ENCODE data around the gene KIF1C. TPM values are rescaled to one million over a fixed set of nuclear protein-coding genes. Genes with fewer than 3 reads are reported as not detected.

Gene KIF1C
- total and polyA plus RNA-seq, 4 donors: 10.4 to 62.2 (median 36.8) TPM

GRCh38 chr17:5033352-5034015, 35.7 kb downstream of the KIF1C start:
- no peaks in the 10 kb centered on the region for H3K36me3 ChIP-seq (ENCODE audit: control insufficient read depth in 4 of 4, insufficient read depth in 3 of 4, low read depth in 1 of 4, low read length in 3 of 4)
- no peak overlapping the region for H3K27ac ChIP-seq (ENCODE audit: low read depth in 1 of 2, low read length in 2 of 2)
- no peak overlapping the region for H3K4me3 ChIP-seq (ENCODE audit: low read depth in 1 of 3, low read length in 3 of 3)
- peaks cover 0 to 4% (median 0%) of the 10 kb centered on the region in 4 donors for H3K4me1 ChIP-seq (ENCODE audit: control insufficient read depth in 4 of 4, insufficient read depth in 4 of 4, low read length in 3 of 4)
- TF ChIP-seq FOXA1 (IDR thresholded peaks at IDR 0.05) (no peak), RAD21 (IDR thresholded peaks at IDR 0.05) (no peak), SP1 (IDR thresholded peaks at IDR 0.05) (no peak), GABPA (IDR thresholded peaks at IDR 0.05 in 1 of 2, conservative IDR thresholded peaks at IDR 0.05 in 1 of 2) (no peak), HNF4G (IDR thresholded peaks at IDR 0.05) (no peak), TAF1 (conservative IDR thresholded peaks at IDR 0.05) (no peak), RXRA (IDR thresholded peaks at IDR 0.05) (no peak), NR2F2 (IDR thresholded peaks at IDR 0.05) (no peak), EGR1 (IDR thresholded peaks at IDR 0.05; ENCODE audit: low read depth in 2 of 2) (no peak), HNF4A (conservative IDR thresholded peaks at IDR 0.05) (no peak), JUND (IDR thresholded peaks at IDR 0.05) (no peak), FOXA2 (IDR thresholded peaks at IDR 0.05) (no peak)
- TF ChIP-seq, protein P1, sequence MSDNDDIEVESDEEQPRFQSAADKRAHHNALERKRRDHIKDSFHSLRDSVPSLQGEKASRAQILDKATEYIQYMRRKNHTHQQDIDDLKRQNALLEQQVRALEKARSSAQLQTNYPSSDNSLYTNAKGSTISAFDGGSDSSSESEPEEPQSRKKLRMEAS (IDR thresholded peaks at IDR 0.05): no peak
- TF ChIP-seq, protein P2, sequence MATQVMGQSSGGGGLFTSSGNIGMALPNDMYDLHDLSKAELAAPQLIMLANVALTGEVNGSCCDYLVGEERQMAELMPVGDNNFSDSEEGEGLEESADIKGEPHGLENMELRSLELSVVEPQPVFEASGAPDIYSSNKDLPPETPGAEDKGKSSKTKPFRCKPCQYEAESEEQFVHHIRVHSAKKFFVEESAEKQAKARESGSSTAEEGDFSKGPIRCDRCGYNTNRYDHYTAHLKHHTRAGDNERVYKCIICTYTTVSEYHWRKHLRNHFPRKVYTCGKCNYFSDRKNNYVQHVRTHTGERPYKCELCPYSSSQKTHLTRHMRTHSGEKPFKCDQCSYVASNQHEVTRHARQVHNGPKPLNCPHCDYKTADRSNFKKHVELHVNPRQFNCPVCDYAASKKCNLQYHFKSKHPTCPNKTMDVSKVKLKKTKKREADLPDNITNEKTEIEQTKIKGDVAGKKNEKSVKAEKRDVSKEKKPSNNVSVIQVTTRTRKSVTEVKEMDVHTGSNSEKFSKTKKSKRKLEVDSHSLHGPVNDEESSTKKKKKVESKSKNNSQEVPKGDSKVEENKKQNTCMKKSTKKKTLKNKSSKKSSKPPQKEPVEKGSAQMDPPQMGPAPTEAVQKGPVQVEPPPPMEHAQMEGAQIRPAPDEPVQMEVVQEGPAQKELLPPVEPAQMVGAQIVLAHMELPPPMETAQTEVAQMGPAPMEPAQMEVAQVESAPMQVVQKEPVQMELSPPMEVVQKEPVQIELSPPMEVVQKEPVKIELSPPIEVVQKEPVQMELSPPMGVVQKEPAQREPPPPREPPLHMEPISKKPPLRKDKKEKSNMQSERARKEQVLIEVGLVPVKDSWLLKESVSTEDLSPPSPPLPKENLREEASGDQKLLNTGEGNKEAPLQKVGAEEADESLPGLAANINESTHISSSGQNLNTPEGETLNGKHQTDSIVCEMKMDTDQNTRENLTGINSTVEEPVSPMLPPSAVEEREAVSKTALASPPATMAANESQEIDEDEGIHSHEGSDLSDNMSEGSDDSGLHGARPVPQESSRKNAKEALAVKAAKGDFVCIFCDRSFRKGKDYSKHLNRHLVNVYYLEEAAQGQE (IDR thresholded peaks at IDR 0.05): no peak
- TF ChIP-seq, protein P3, sequence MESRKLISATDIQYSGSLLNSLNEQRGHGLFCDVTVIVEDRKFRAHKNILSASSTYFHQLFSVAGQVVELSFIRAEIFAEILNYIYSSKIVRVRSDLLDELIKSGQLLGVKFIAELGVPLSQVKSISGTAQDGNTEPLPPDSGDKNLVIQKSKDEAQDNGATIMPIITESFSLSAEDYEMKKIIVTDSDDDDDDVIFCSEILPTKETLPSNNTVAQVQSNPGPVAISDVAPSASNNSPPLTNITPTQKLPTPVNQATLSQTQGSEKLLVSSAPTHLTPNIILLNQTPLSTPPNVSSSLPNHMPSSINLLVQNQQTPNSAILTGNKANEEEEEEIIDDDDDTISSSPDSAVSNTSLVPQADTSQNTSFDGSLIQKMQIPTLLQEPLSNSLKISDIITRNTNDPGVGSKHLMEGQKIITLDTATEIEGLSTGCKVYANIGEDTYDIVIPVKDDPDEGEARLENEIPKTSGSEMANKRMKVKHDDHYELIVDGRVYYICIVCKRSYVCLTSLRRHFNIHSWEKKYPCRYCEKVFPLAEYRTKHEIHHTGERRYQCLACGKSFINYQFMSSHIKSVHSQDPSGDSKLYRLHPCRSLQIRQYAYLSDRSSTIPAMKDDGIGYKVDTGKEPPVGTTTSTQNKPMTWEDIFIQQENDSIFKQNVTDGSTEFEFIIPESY (IDR thresholded peaks at IDR 0.05): no peak
- WGBS: 87% methylated on average over 13 of the region's 13 CpGs
- H3K9ac ChIP-seq (ENCODE audit: low read depth in 1 of 2, low read length in 2 of 2): no peak overlapping the region
- DNase-seq (ENCODE audit: low spot score): no peak
- no peaks in the 10 kb centered on the region for H3K9me3 ChIP-seq (ENCODE audit: control insufficient read depth in 4 of 4, low read length in 3 of 4)
- H3K27me3 ChIP-seq (ENCODE audit: control insufficient read depth in 4 of 4, insufficient read depth in 4 of 4, low read length in 3 of 4): no peaks in the 10 kb centered on the region

DNA sequence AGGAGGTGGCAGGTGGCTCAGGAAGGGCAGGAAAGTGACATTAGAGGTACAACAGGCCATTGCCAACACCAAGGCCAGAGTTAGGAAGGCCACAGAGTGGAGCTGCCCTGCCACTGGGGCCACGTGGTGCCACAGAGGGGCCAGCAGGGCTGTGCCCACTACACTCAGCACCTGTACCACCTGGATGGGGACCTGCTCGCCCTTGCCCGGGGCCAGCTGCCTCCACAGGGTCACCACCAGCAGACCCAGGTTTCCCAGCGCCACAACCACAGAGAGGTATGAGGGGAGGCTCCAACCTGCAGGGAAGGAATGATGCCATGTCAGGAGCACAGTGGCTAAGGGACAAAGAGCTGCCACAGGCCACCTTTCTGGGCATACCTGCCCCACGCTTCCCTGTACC, 36.3 kb downstream of the KIF1C start:
- no peak for DNase-seq (ENCODE audit: low spot score)
- peaks cover 0 to 4% (median 0%) of the 10 kb centered on the region in 4 donors for H3K4me1 ChIP-seq (ENCODE audit: control insufficient read depth in 4 of 4, insufficient read depth in 4 of 4, low read length in 3 of 4)
- no peak overlapping the region for H3K4me3 ChIP-seq (ENCODE audit: low read depth in 1 of 3, low read length in 3 of 3)
- WGBS: 96% methylated on average over 5 of the region's 5 CpGs
- no peak overlapping the region for H3K27ac ChIP-seq (ENCODE audit: low read depth in 1 of 2, low read length in 2 of 2)
- H3K27me3 ChIP-seq (ENCODE audit: control insufficient read depth in 4 of 4, insufficient read depth in 4 of 4, low read length in 3 of 4): no peaks in the 10 kb centered on the region
- no peak overlapping the region for H3K9ac ChIP-seq (ENCODE audit: low read depth in 1 of 2, low read length in 2 of 2)
- no peaks in the 10 kb centered on the region for H3K9me3 ChIP-seq (ENCODE audit: control insufficient read depth in 4 of 4, low read length in 3 of 4)
- TF ChIP-seq, protein P2 (IDR thresholded peaks at IDR 0.05): no peak
- TF ChIP-seq JUND (IDR thresholded peaks at IDR 0.05): no peak
- TF ChIP-seq CTCF (IDR thresholded peaks at IDR 0.05; ENCODE audit: low read depth, low read length, missing input control): no peak
- TF ChIP-seq EGR1 (IDR thresholded peaks at IDR 0.05; ENCODE audit: low read depth in 2 of 2): no peak
- no peak for TF ChIP-seq RAD21 (IDR thresholded peaks at IDR 0.05)
- TF ChIP-seq, protein P3 (IDR thresholded peaks at IDR 0.05): no peak
- no peak for TF ChIP-seq FOXA1 (IDR thresholded peaks at IDR 0.05)
- no peak for TF ChIP-seq YY1 (IDR thresholded peaks at IDR 0.05)
- TF ChIP-seq SP1 (IDR thresholded peaks at IDR 0.05): no peak
- no peak for TF ChIP-seq NR2F2 (IDR thresholded peaks at IDR 0.05)
- no peak for TF ChIP-seq RXRA (IDR thresholded peaks at IDR 0.05)
- no peak for TF ChIP-seq HNF4A (conservative IDR thresholded peaks at IDR 0.05)
- no peak for TF ChIP-seq HNF4G (IDR thresholded peaks at IDR 0.05)
- no peaks in the 10 kb centered on the region for H3K36me3 ChIP-seq (ENCODE audit: control insufficient read depth in 4 of 4, insufficient read depth in 3 of 4, low read depth in 1 of 4, low read length in 3 of 4)
